Neural cell (in vitro differentiated cells): ENCODE data around the gene SPATA7. TPM values are rescaled to one million over a fixed set of nuclear protein-coding genes. Genes with fewer than 3 reads are reported as not detected.

Experiments used
- H2AFZ ChIP-seq: fragments of 200-600, 300-800 bp; sonication (generic), shearing (Covaris generic); 2 replicates; pipeline ENCODE4 v1.6.0; 2014; ENCODE audit warnings: low read depth, mild to moderate bottlenecking, antibody characterized with exemption, low read length, moderate library complexity
- H3F3A ChIP-seq: fragments of 200-600 bp; shearing (Covaris generic); 2 replicates; pipeline ENCODE4 v1.6.1; 2016; ENCODE audit warnings: mild to moderate bottlenecking, moderate library complexity, mixed read lengths, antibody characterized with exemption, low read length; ENCODE audit not compliant: insufficient read depth, poor library complexity, severe bottlenecking
- H3K27ac ChIP-seq: fragments of 200-600, 300-800 bp; sonication (generic), shearing (Covaris generic); 2 replicates; pipeline ENCODE4 v1.5.1; 2014; ENCODE audit warnings: mild to moderate bottlenecking, low read length, moderate library complexity
- H3K27me3 ChIP-seq: fragments of 300-800, 200-600 bp; sonication (generic), shearing (Covaris generic); 2 replicates; pipeline ENCODE4 v1.6.0; 2014; ENCODE audit warnings: mild to moderate bottlenecking, low read depth, low read length, moderate library complexity; ENCODE audit not compliant: insufficient read depth
- H3K36me3 ChIP-seq: fragments of 300-800, 200-600 bp; sonication (generic), shearing (Covaris generic); 2 replicates; pipeline ENCODE4 v1.5.1; 2014; ENCODE audit warnings: mild to moderate bottlenecking, antibody characterized with exemption, low read length, moderate library complexity; ENCODE audit not compliant: insufficient read depth
- H3K4me2 ChIP-seq: fragments of 300-800, 200-600 bp; sonication (generic), shearing (Covaris generic); 2 replicates; pipeline ENCODE4 v1.6.0; 2014; ENCODE audit warnings: mild to moderate bottlenecking, low read length
- H3K4me3 ChIP-seq: fragments of 300-800, 200-600 bp; sonication (generic), shearing (Covaris generic); 2 replicates; pipeline ENCODE4 v1.5.1; 2014; ENCODE audit warnings: mild to moderate bottlenecking, low read length, moderate library complexity
- H3K79me2 ChIP-seq: fragments of 200-600 bp; shearing (Covaris generic); replicated peaks from 2 replicates; pipeline ENCODE4 v1.6.0; 2014; ENCODE audit warnings: mild to moderate bottlenecking, low read length, moderate library complexity; ENCODE audit not compliant: insufficient read depth
- H3K9ac ChIP-seq: fragments of 300-800, 200-600 bp; sonication (generic), shearing (Covaris generic); 2 replicates; pipeline ENCODE4 v1.6.1; 2016; ENCODE audit warnings: mild to moderate bottlenecking, low read length, mixed read lengths
- H3K9me2 ChIP-seq: fragments of 200-600 bp; shearing (Covaris generic); 2 replicates; pipeline ENCODE4 v1.6.1; 2016; ENCODE audit warnings: mild to moderate bottlenecking, low read length, mixed read lengths; ENCODE audit not compliant: insufficient read depth
- H3K9me3 ChIP-seq: fragments of 200-600, 300-800 bp; sonication (generic), shearing (Covaris generic); 2 replicates; pipeline ENCODE4 v1.6.1; 2016; ENCODE audit warnings: mild to moderate bottlenecking, mixed run types, low read length, moderate library complexity, mixed read lengths
- H4K20me1 ChIP-seq: fragments of 200-600 bp; shearing (Covaris generic); 2 replicates; pipeline ENCODE4 v1.6.1; 2016; ENCODE audit warnings: mild to moderate bottlenecking, mixed run types; ENCODE audit not compliant: insufficient read depth
- EP300 ChIP-seq: fragments of 450-650 bp; conservative IDR thresholded peaks from 2 replicates; pipeline ENCODE4 v1.6.1; 2014; ENCODE audit warnings: antibody characterized with exemption, mild to moderate bottlenecking, moderate library complexity; ENCODE audit not compliant: poor library complexity, severe bottlenecking
- EZH2 ChIP-seq: fragments of 200-600, 300-800 bp; shearing (Covaris generic), sonication (generic); IDR thresholded peaks from 2 replicates; pipeline ENCODE4 v1.6.1; 2014; ENCODE audit warnings: antibody characterized with exemption, low read length, borderline replicate concordance, mild to moderate bottlenecking; ENCODE audit not compliant: insufficient read depth, poor library complexity, severe bottlenecking
- MXI1 ChIP-seq: fragments of 450-650 bp; conservative IDR thresholded peaks from 2 replicates; pipeline ENCODE4 v1.6.1; 2014; ENCODE audit warnings: antibody characterized with exemption, mild to moderate bottlenecking; ENCODE audit not compliant: poor library complexity, severe bottlenecking
- POLR2AphosphoS5 ChIP-seq: IDR thresholded peaks from 2 replicates; pipeline ENCODE4 v1.6.1; 2012
- RAD21 ChIP-seq: fragments of 450-650 bp; conservative IDR thresholded peaks from 2 replicates; pipeline ENCODE4 v1.6.1; 2014; ENCODE audit warnings: antibody characterized with exemption, mild to moderate bottlenecking, moderate library complexity
- SMC3 ChIP-seq: fragments of 450-650 bp; conservative IDR thresholded peaks from 2 replicates; pipeline ENCODE4 v1.6.1; 2014; ENCODE audit warnings: antibody characterized with exemption, mild to moderate bottlenecking, moderate library complexity; ENCODE audit not compliant: poor library complexity
- TAF1 ChIP-seq: IDR thresholded peaks from 2 replicates; pipeline ENCODE4 v1.6.1; 2012; ENCODE audit warnings: low read depth
- polyA plus RNA-seq: library from polyadenylated mRNA; depleted of rRNA; stranded (reverse); fragments of >200 nt; gene quantifications from 2 replicates; pipeline ENCODE4 v1.2.3, GENCODE V29; 2014
- TF ChIP-seq, protein P1 (sequence below): fragments of 450-650 bp; IDR thresholded peaks from 2 replicates; pipeline ENCODE4 v1.5.1; 2014; ENCODE audit warnings: antibody characterized with exemption, mild to moderate bottlenecking, moderate library complexity; ENCODE audit not compliant: poor library complexity, severe bottlenecking
- TF ChIP-seq, protein P2 (sequence below): IDR thresholded peaks from 2 replicates; pipeline ENCODE4 v1.6.1; 2012; ENCODE audit warnings: borderline replicate concordance

The SPATA7 gene
- polyA plus RNA-seq, 1 donor from 2014 or later, result 31.4 TPM

- TF ChIP-seq POLR2AphosphoS5 (no peak), EZH2 (no peak), MXI1 (no peak), TAF1 (no peak), EP300 (no peak), SMC3 (no peak), RAD21 (no peak)
- TF ChIP-seq, protein P1, sequence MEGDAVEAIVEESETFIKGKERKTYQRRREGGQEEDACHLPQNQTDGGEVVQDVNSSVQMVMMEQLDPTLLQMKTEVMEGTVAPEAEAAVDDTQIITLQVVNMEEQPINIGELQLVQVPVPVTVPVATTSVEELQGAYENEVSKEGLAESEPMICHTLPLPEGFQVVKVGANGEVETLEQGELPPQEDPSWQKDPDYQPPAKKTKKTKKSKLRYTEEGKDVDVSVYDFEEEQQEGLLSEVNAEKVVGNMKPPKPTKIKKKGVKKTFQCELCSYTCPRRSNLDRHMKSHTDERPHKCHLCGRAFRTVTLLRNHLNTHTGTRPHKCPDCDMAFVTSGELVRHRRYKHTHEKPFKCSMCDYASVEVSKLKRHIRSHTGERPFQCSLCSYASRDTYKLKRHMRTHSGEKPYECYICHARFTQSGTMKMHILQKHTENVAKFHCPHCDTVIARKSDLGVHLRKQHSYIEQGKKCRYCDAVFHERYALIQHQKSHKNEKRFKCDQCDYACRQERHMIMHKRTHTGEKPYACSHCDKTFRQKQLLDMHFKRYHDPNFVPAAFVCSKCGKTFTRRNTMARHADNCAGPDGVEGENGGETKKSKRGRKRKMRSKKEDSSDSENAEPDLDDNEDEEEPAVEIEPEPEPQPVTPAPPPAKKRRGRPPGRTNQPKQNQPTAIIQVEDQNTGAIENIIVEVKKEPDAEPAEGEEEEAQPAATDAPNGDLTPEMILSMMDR, result no peak
- TF ChIP-seq, protein P2, sequence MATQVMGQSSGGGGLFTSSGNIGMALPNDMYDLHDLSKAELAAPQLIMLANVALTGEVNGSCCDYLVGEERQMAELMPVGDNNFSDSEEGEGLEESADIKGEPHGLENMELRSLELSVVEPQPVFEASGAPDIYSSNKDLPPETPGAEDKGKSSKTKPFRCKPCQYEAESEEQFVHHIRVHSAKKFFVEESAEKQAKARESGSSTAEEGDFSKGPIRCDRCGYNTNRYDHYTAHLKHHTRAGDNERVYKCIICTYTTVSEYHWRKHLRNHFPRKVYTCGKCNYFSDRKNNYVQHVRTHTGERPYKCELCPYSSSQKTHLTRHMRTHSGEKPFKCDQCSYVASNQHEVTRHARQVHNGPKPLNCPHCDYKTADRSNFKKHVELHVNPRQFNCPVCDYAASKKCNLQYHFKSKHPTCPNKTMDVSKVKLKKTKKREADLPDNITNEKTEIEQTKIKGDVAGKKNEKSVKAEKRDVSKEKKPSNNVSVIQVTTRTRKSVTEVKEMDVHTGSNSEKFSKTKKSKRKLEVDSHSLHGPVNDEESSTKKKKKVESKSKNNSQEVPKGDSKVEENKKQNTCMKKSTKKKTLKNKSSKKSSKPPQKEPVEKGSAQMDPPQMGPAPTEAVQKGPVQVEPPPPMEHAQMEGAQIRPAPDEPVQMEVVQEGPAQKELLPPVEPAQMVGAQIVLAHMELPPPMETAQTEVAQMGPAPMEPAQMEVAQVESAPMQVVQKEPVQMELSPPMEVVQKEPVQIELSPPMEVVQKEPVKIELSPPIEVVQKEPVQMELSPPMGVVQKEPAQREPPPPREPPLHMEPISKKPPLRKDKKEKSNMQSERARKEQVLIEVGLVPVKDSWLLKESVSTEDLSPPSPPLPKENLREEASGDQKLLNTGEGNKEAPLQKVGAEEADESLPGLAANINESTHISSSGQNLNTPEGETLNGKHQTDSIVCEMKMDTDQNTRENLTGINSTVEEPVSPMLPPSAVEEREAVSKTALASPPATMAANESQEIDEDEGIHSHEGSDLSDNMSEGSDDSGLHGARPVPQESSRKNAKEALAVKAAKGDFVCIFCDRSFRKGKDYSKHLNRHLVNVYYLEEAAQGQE, result no peak
- Histone ChIP-seq H3K4me3 (no peak overlapping the region), H3K9me2 (no peaks in the 10 kb centered on the region), H3K4me2 (no peak overlapping the region), H2AFZ (no peak overlapping the region), H3K27me3 (no peaks in the 10 kb centered on the region), H3K9ac (no peak overlapping the region), H3K9me3 (no peaks in the 10 kb centered on the region), H3F3A (no peaks in the 10 kb centered on the region), H3K27ac (no peak overlapping the region), H3K79me2 (no peaks in the 10 kb centered on the region), H4K20me1 (no peaks in the 10 kb centered on the region), H3K36me3 (peaks cover 2% of the 10 kb centered on the region)
These were observed 96.3 kb downstream of the SPATA7 start for GRCh38 chr14:88481794-88482193.

DNA sequence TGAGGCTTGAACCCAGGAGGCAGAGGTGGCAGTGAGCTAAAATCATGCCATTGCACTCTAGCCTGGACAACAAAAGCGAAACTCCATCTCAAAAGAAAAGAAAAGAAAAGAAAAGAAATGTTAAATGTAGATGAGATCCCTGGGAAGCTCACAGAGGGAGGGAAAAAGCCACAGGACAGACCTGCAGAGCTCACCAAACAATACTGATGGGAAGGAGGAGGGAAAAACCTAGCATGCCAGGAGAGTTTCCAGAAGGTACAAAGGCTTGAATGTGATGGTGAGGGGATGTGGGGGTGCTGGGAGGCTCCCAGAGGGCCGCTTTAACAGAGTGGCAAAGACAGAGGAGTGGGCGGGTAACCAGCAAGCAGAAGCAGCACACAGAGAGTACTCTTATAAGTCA, 97.1 kb downstream of the SPATA7 start:
- no peaks in the 10 kb centered on the region for H3K9me2 ChIP-seq
- H3K4me2 ChIP-seq, result no peak overlapping the region
- H3K9me3 ChIP-seq, result no peaks in the 10 kb centered on the region
- no peak overlapping the region for H3K9ac ChIP-seq
- no peaks in the 10 kb centered on the region for H3K36me3 ChIP-seq
- TF ChIP-seq, protein P1, result no peak
- TF ChIP-seq RAD21, result no peak
- no peak for TF ChIP-seq TAF1
- no peak for TF ChIP-seq POLR2AphosphoS5
- TF ChIP-seq SMC3, result no peak
- no peak for TF ChIP-seq EZH2
- TF ChIP-seq, protein P2, result no peak
- TF ChIP-seq EP300, result no peak
- TF ChIP-seq MXI1, result no peak
- H3K79me2 ChIP-seq, result no peaks in the 10 kb centered on the region
- no peak overlapping the region for H3K27ac ChIP-seq
- no peak overlapping the region for H2AFZ ChIP-seq
- H3F3A ChIP-seq, result no peaks in the 10 kb centered on the region
- H4K20me1 ChIP-seq, result no peaks in the 10 kb centered on the region
- H3K27me3 ChIP-seq, result no peaks in the 10 kb centered on the region
- H3K4me3 ChIP-seq, result no peak overlapping the region
